Muscle of leg (tissue), 11 donors: Measurements from ENCODE around the gene CYP4B1. TPM values are rescaled to one million over a fixed set of nuclear protein-coding genes. Genes with fewer than 3 reads are reported as not detected.
"Not testable (repeated sequence)": the region's sequence is repeated elsewhere in the genome, so short reads cannot be mapped to it uniquely, and the experiment has no call there.

Experiments
- DNase-seq: peaks from one replicate; pipeline ENCODE4 v3.0.0; 2013
- H3K27ac ChIP-seq: one replicate; pipeline ENCODE4 v1.5.1; 2013; ENCODE audit warnings: mild to moderate bottlenecking, low read length, control low read depth
- H3K27me3 ChIP-seq: one replicate; pipeline ENCODE4 v1.6.1; 2013; ENCODE audit warnings: low read length; ENCODE audit not compliant: control insufficient read depth, insufficient read depth
- H3K36me3 ChIP-seq: one replicate; pipeline ENCODE4 v1.6.1; 2013; ENCODE audit warnings: low read length; ENCODE audit not compliant: control insufficient read depth, insufficient read depth
- H3K4me1 ChIP-seq: one replicate; pipeline ENCODE4 v1.6.1; 2013; ENCODE audit warnings: low read length; ENCODE audit not compliant: control insufficient read depth, insufficient read depth
- H3K4me3 ChIP-seq: one replicate; pipeline ENCODE4 v1.5.1; 2013; ENCODE audit warnings: low read length, control low read depth
- H3K9me3 ChIP-seq: replicated peaks from 2 replicates; pipeline ENCODE4 v1.6.1; 2013; ENCODE audit warnings: low read depth, low read length; ENCODE audit not compliant: control insufficient read depth
- WGBS: methylation state at CpG from one replicate; pipeline ENCODE4 v1.1.5; 2013; ENCODE audit warnings: missing lambda C conversion rate; ENCODE audit not compliant: insufficient coverage; 5-methylcytosine and 5-hydroxymethylcytosine counted together
- polyA plus RNA-seq, 8 donors: library from polyadenylated mRNA; unstranded; fragments of 120-200 nt; gene quantifications; one replicate each; pipeline versions ENCODE4 v1.2.1 to v1.2.3, GENCODE V29; 2013; ENCODE audit warnings: inconsistent platforms in 1 of 8, low replicate concordance in 1 of 8; ENCODE audit not compliant: insufficient read length in 8 of 8, insufficient read depth in 1 of 8
- total RNA-seq: library from RNA; stranded (reverse); fragments of 120-200 nt; gene quantifications from one replicate; pipeline ENCODE4 v1.2.4, GENCODE V29; 2013

CYP4B1 gene
- total and polyA plus RNA-seq, 9 donors = 0.08 to 0.34 (median 0.25) TPM; not detected in 4

DNA sequence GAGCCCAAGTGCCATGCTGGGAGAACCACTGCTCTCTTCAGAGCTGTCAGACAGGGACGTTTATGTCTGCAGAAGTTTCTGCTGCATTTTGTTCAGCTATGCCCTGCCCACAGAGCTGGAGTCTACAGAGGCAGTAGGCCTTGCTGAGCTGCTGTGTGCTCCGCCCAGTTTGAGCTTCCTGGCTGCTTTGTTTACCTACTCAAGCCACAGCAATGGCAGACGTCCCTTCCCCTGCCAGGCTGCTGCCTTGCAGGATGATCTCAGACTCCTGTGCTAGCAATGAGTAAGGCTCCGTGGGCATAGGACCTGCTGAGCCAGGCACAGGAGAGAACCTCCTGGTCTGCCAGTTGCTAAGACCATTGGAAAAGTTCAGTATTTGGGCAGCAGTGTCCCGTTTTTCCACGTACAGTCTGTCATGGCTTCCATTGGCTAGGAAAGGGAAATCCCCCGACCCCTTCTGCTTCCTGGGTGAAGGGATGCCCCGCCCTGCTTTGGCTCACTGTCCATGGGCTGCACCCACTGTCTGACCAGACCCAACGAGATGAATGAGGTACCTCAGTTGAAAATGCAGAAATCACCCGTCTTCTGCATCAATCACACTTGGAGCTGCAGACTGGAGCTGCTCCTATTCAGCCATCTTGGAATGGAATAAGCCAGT is 31.9 kb downstream of the CYP4B1 start:
- DNase-seq = no peak
- Histone ChIP-seq H3K36me3 (no peaks in the 10 kb centered on the region), H3K27me3 (no peaks in the 10 kb centered on the region), H3K4me3 (no peak overlapping the region), H3K9me3 (no peaks in the 10 kb centered on the region), H3K4me1 (no peaks in the 10 kb centered on the region), H3K27ac (no peak overlapping the region)
- WGBS = 64% methylated on average over 9 of the region's 10 CpGs

DNA sequence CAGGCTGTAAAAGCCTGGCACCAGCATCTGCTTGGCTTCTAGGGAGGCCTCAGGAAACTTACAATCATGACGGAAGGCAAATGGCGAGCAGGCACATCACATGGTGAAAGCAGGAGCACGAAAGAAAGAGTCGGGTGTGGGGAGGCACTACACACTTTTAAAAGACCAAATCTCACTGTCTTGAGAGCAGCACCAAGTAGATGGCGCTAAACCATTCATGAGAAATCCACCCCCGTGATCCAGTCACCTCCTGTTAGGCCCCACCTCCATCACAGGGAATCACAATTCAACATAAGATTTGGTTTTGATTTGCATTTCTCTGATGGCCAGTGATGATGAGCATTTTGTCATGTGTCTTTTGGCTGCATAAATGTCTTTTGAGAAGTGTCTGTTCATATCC is 36.6 kb downstream of the CYP4B1 start:
- WGBS = 100% methylated on average over 2 of the region's 6 CpGs
- H3K4me3 ChIP-seq, H3K4me1 ChIP-seq, H3K36me3 ChIP-seq, DNase-seq, H3K27me3 ChIP-seq, H3K9me3 ChIP-seq, H3K27ac ChIP-seq: not testable (repeated sequence)

DNA sequence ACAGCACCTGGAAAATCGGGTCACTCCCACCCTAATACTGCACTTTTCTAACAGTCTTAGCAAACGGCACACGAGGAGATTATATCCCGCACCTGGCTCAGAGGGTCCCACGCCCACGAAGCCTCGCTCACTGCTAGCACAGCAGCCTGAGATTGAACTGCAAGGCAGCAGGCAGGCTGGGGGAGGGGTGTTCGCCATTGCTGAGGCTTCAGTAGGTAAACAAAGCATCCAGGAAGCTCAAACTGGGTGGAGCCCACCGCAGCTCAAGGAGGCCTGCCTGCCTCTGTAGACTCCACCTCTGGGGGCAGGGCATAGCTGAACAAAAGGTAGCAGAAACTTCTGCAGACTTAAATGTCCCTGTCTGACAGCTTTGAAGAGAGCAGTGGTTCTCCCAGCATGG is 47.5 kb downstream of the CYP4B1 start:
- not testable (repeated sequence) for H3K27ac ChIP-seq, H3K36me3 ChIP-seq, H3K4me1 ChIP-seq, H3K27me3 ChIP-seq, H3K9me3 ChIP-seq, H3K4me3 ChIP-seq, DNase-seq
- WGBS = 91% methylated on average over 7 of the region's 9 CpGs

DNA sequence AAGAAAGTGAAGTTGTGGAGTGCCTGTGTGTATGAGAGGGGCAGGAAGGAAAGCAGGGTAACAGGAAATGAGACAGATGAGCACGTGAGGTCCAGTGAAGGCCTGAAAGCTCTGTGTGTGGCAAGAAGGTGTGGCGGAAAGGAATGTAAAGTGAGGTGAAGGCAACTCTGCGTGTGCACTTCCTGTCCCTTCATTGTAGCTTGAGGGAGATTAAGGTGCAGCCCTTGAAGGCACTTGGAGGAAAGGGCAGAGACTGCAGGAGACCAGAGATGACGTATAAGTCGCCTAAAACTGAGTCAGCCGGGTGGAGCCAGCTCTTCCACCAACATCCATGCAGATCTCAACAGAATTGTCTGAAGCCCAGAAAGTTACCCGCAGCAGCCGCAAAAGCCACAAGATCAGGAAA is 58.8 kb downstream of the CYP4B1 start:
- H3K36me3 ChIP-seq, H3K9me3 ChIP-seq, H3K4me3 ChIP-seq, H3K27me3 ChIP-seq, H3K4me1 ChIP-seq, H3K27ac ChIP-seq, DNase-seq: not testable (repeated sequence)
- WGBS = 20% methylated on average over 1 of the region's 8 CpGs

DNA sequence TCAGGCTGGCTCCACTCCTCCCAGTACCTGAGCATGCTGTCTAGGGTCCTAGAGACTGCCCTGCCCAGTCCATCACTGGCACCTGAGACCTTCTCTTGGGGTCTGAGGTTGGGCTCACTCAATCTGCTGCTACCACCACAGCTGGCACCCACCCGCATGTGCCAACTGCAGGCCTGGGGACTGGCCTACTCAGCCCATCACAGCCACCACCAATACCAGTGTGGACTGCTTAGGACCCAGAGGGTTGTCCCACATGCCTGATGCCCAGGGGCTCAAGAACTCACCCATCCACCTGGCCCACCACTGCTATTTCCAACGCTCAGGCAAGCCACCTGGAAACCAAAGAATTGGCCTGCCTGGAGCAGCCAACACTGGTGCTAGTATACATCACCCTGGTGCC is 63.5 kb downstream of the CYP4B1 start:
- Histone ChIP-seq H3K27me3 (no peaks in the 10 kb centered on the region), H3K4me1 (no peaks in the 10 kb centered on the region), H3K36me3 (no peaks in the 10 kb centered on the region), H3K4me3 (no peak overlapping the region), H3K27ac (no peak overlapping the region), H3K9me3 (no peaks in the 10 kb centered on the region)
- WGBS = 88% methylated on average over 2 of the region's 2 CpGs
- no peak for DNase-seq

Other genes starting within 250 kb of the CYP4B1 start
- not detected for gene KNCN, start 247.4 kb upstream of the CYP4B1 start, total RNA-seq
- gene KNCN, start 247.4 kb upstream of the CYP4B1 start, polyA plus RNA-seq = under 1 TPM in 2 of 8 donors, not detected in 6; 0.20 to 0.24 TPM
- 19.3 TPM for gene MKNK1, start 194.8 kb upstream of the CYP4B1 start, total RNA-seq
- gene MKNK1, start 194.8 kb upstream of the CYP4B1 start, polyA plus RNA-seq = 10 to 100 TPM; 19.9 to 32.5 (median 28.8) TPM
- 12.6 TPM for gene MOB3C, start 182.2 kb upstream of the CYP4B1 start, total RNA-seq
- gene MOB3C, start 182.2 kb upstream of the CYP4B1 start, polyA plus RNA-seq = 10 to 100 TPM; 11.9 to 14.2 (median 12.5) TPM
- gene ATPAF1, start 130.7 kb upstream of the CYP4B1 start, total RNA-seq = 44.2 TPM
- gene ATPAF1, start 130.7 kb upstream of the CYP4B1 start, polyA plus RNA-seq = 10 to 100 TPM; 42.5 to 59.4 (median 50.9) TPM
- gene TEX38, start 127.2 kb upstream of the CYP4B1 start, total RNA-seq = not detected
- gene TEX38, start 127.2 kb upstream of the CYP4B1 start, polyA plus RNA-seq = under 1 TPM in 3 of 8 donors, not detected in 5; 0.16 to 0.41 (median 0.18) TPM
- 99.2 TPM for gene EFCAB14, start 79.9 kb upstream of the CYP4B1 start, total RNA-seq
- 100 to 1,000 TPM in 1 of 8 donors, 10 to 100 TPM in 7; 66.6 to 100 (median 89.4) TPM for gene EFCAB14, start 79.9 kb upstream of the CYP4B1 start, polyA plus RNA-seq
- gene CYP4A11, start 142.4 kb downstream of the CYP4B1 start, total RNA-seq = 0.13 TPM
- gene CYP4A11, start 142.4 kb downstream of the CYP4B1 start, polyA plus RNA-seq = 1 to 10 TPM in 1 of 8 donors, under 1 TPM in 4, not detected in 3; 0.06 to 1.0 (median 0.12) TPM
- 3.0 TPM for gene CYP4X1, start 224.6 kb downstream of the CYP4B1 start, total RNA-seq
- gene CYP4X1, start 224.6 kb downstream of the CYP4B1 start, polyA plus RNA-seq = 1 to 10 TPM; 2.3 to 3.7 (median 3.0) TPM